ENCODE data around the gene ACAN.

Gene ACAN

GRCh38 chr15:88905576-88905975, 102.3 kb downstream of the ACAN start:
- DNase-seq (ENCODE audit: low read depth) = no peak
- H3K4me3 ChIP-seq (ENCODE audit: low read depth, low read length) = no peak overlapping the region
- TF ChIP-seq MAX (IDR thresholded peaks at IDR 0.05; ENCODE audit: low read depth, low read length) (no peak), MYC (IDR thresholded peaks at IDR 0.05; ENCODE audit: low read depth, low read length) (no peak), CTCF (IDR thresholded peaks at IDR 0.05; ENCODE audit: low read depth, low read length) (no peak)

GRCh38 chr15:88906130-88906529, 102.9 kb downstream of the ACAN start:
- no peak overlapping the region for H3K4me3 ChIP-seq (ENCODE audit: low read depth, low read length)
- no peak for DNase-seq (ENCODE audit: low read depth)
- TF ChIP-seq POLR2A (IDR thresholded peaks at IDR 0.05; ENCODE audit: extremely low read depth, insufficient read length) (no peak), MAX (IDR thresholded peaks at IDR 0.05; ENCODE audit: low read depth, low read length) (no peak), CTCF (IDR thresholded peaks at IDR 0.05; ENCODE audit: low read depth, low read length) (no peak)

GRCh38 chr15:88906551-88906950, 103.3 kb downstream of the ACAN start:
- H3K4me3 ChIP-seq (ENCODE audit: low read depth, low read length) = no peak overlapping the region
- TF ChIP-seq MYC (IDR thresholded peaks at IDR 0.05; ENCODE audit: low read depth, low read length) (no peak), CTCF (IDR thresholded peaks at IDR 0.05; ENCODE audit: low read depth, low read length) (no peak), MAX (IDR thresholded peaks at IDR 0.05; ENCODE audit: low read depth, low read length) (no peak), POLR2A (IDR thresholded peaks at IDR 0.05; ENCODE audit: extremely low read depth, insufficient read length) (no peak)
- no peak for DNase-seq (ENCODE audit: low read depth)

GRCh38 chr15:88907111-88907510, 103.9 kb downstream of the ACAN start:
- TF ChIP-seq POLR2A (IDR thresholded peaks at IDR 0.05; ENCODE audit: extremely low read depth, insufficient read length) = no peak
- no peak for TF ChIP-seq MAX (IDR thresholded peaks at IDR 0.05; ENCODE audit: low read depth, low read length)
- no peak for TF ChIP-seq MYC (IDR thresholded peaks at IDR 0.05; ENCODE audit: low read depth, low read length)
- no peak overlapping the region for H3K4me3 ChIP-seq (ENCODE audit: low read depth, low read length)
- no peak for DNase-seq (ENCODE audit: low read depth)

- DNase-seq (ENCODE audit: low read depth) = no peak
- no peak overlapping the region for H3K4me3 ChIP-seq (ENCODE audit: low read depth, low read length)
- TF ChIP-seq MAX (IDR thresholded peaks at IDR 0.05; ENCODE audit: low read depth, low read length) (no peak), CTCF (IDR thresholded peaks at IDR 0.05; ENCODE audit: low read depth, low read length) (no peak), MYC (IDR thresholded peaks at IDR 0.05; ENCODE audit: low read depth, low read length) (no peak), POLR2A (IDR thresholded peaks at IDR 0.05; ENCODE audit: extremely low read depth, insufficient read length) (no peak)
These were observed 104.9 kb downstream of the ACAN start for GRCh38 chr15:88908123-88908522.

GRCh38 chr15:88908697-88909621, 105.7 kb downstream of the ACAN start:
- TF ChIP-seq CTCF (IDR thresholded peaks at IDR 0.05; ENCODE audit: low read depth, low read length) = no peak
- TF ChIP-seq MAX (IDR thresholded peaks at IDR 0.05; ENCODE audit: low read depth, low read length) = no peak
- TF ChIP-seq MYC (IDR thresholded peaks at IDR 0.05; ENCODE audit: low read depth, low read length) = no peak
- TF ChIP-seq POLR2A (IDR thresholded peaks at IDR 0.05; ENCODE audit: extremely low read depth, insufficient read length) = no peak
- no peak overlapping the region for H3K4me3 ChIP-seq (ENCODE audit: low read depth, low read length)
- DNase-seq (ENCODE audit: low read depth) = no peak
